WTC11 (cell line): Measurements from ENCODE around the gene HOMEZ. TPM values are rescaled to one million over a fixed set of nuclear protein-coding genes. Genes with fewer than 3 reads are reported as not detected.

Experiments
- ATAC-seq: fragments of 200-7000 bp; cut with Tn5 transposase; 2 replicates; pipeline ENCODE4 v1.10.0; 2021; ENCODE audit warnings: mild to moderate bottlenecking, moderate library complexity
- CTCF ChIA-PET: fragments of 300-600 bp; sonication (Branson Sonifier 250); formaldehyde crosslinking; loops from one replicate; lab custom pipeline; 2021; ENCODE audit warnings: antibody characterized with exemption; lab: Charles Lee
- POLR2A ChIA-PET: fragments of 350-600 bp; sonication (Branson Sonifier 250); formaldehyde crosslinking; loops from one replicate; lab custom pipeline; 2021; ENCODE audit warnings: antibody characterized with exemption; lab: Charles Lee
- DNase-seq: peaks from one replicate; pipeline ENCODE4 v3.0.0; 2021; ENCODE audit warnings: low spot score
- H3K27ac Mint-ChIP-seq: 2 replicates; pipeline ENCODE4 v1.8.0; 2021; ENCODE audit warnings: mixed read lengths
- H3K27me3 Mint-ChIP-seq: 2 replicates; pipeline ENCODE4 v1.8.0; 2021; ENCODE audit warnings: low read depth, mild to moderate bottlenecking, moderate library complexity, mixed read lengths
- H3K36me3 Mint-ChIP-seq: 2 replicates; pipeline ENCODE4 v1.8.0; 2021; ENCODE audit warnings: mixed read lengths
- H3K4me1 Mint-ChIP-seq: 2 replicates; pipeline ENCODE4 v1.8.0; 2022; ENCODE audit warnings: mixed read lengths
- H3K4me3 Mint-ChIP-seq: 2 replicates; pipeline ENCODE4 v1.8.0; 2021; ENCODE audit warnings: mild to moderate bottlenecking, moderate library complexity, mixed read lengths
- H3K9me3 Mint-ChIP-seq: 2 replicates; pipeline ENCODE4 v1.8.0; 2021; ENCODE audit warnings: mixed read lengths
- ATF1 ChIP-seq: sonication (generic); formaldehyde crosslinking; IDR thresholded peaks from 2 replicates; pipeline ENCODE4 v1.8.1; 2023; ENCODE audit warnings: mild to moderate bottlenecking, moderate library complexity, missing genetic modification reagents
- CREB1 ChIP-seq: sonication (generic); formaldehyde crosslinking; IDR thresholded peaks from 2 replicates; pipeline ENCODE4 v1.8.0; 2023; ENCODE audit warnings: mild to moderate bottlenecking, missing genetic modification reagents
- ERG ChIP-seq: fragments of 250-450 bp; sonication (Bioruptor Pico); IDR thresholded peaks from 2 replicates; pipeline ENCODE4 v1.8.0; 2021; ENCODE audit warnings: mild to moderate bottlenecking
- HMGA2 ChIP-seq: fragments of 250-450 bp; sonication (Bioruptor Pico); IDR thresholded peaks from 2 replicates; pipeline ENCODE4 v1.4.0; 2021; ENCODE audit warnings: mild to moderate bottlenecking, moderate library complexity
- KAT7 ChIP-seq: sonication (generic); formaldehyde crosslinking; IDR thresholded peaks from 2 replicates; pipeline ENCODE4 v1.8.1; 2023; ENCODE audit warnings: missing genetic modification reagents, mild to moderate bottlenecking, borderline replicate concordance
- NR1H2 ChIP-seq: sonication (generic); formaldehyde crosslinking; IDR thresholded peaks from 2 replicates; pipeline ENCODE4 v1.9.0; 2021; ENCODE audit warnings: mild to moderate bottlenecking, moderate library complexity, missing genetic modification reagents
- NR2C2 ChIP-seq: sonication (generic); formaldehyde crosslinking; IDR thresholded peaks from 2 replicates; pipeline ENCODE4 v1.8.0; 2022; ENCODE audit warnings: mild to moderate bottlenecking, missing genetic modification reagents
- RELA ChIP-seq: sonication (generic); formaldehyde crosslinking; IDR thresholded peaks from 2 replicates; pipeline ENCODE4 v1.8.1; 2022; ENCODE audit warnings: missing genetic modification reagents, mild to moderate bottlenecking, borderline replicate concordance
- RORB ChIP-seq: fragments of 250-450 bp; sonication (Bioruptor Pico); IDR thresholded peaks from 2 replicates; pipeline ENCODE4 v1.9.0; 2021; ENCODE audit warnings: mild to moderate bottlenecking
- SMAD3 ChIP-seq: sonication (generic); formaldehyde crosslinking; IDR thresholded peaks from 2 replicates; pipeline ENCODE4 v1.8.0; 2022; ENCODE audit warnings: missing genetic modification reagents, mild to moderate bottlenecking, borderline replicate concordance
- SOX15 ChIP-seq: fragments of 250-450 bp; sonication (Bioruptor Pico); IDR thresholded peaks from 2 replicates; pipeline ENCODE4 v1.9.0; 2021; ENCODE audit warnings: mild to moderate bottlenecking
- SP1 ChIP-seq: sonication (generic); formaldehyde crosslinking; conservative IDR thresholded peaks from 2 replicates; pipeline ENCODE4 v1.8.1; 2022; ENCODE audit warnings: missing genetic modification reagents
- TEAD4 ChIP-seq: sonication (generic); formaldehyde crosslinking; IDR thresholded peaks from 2 replicates; pipeline ENCODE4 v1.8.0; 2022; ENCODE audit warnings: mild to moderate bottlenecking, missing genetic modification reagents
- ZNF512 ChIP-seq: sonication (generic); formaldehyde crosslinking; IDR thresholded peaks from 2 replicates; pipeline ENCODE4 v1.8.1; 2022; ENCODE audit warnings: missing genetic modification reagents, borderline replicate concordance
- ZNF671 ChIP-seq: fragments of 250-450 bp; sonication (Bioruptor Pico); IDR thresholded peaks from 2 replicates; pipeline ENCODE4 v1.8.0; 2021; ENCODE audit warnings: mild to moderate bottlenecking
- total RNA-seq: library from RNA; stranded (reverse); gene quantifications from 3 replicates; pipeline ENCODE4 v1.2.3, GENCODE V29; 2021
- TF ChIP-seq, protein P1 (sequence below): sonication (generic); formaldehyde crosslinking; IDR thresholded peaks from 2 replicates; pipeline ENCODE4 v1.8.1; 2023; ENCODE audit warnings: mild to moderate bottlenecking, missing genetic modification reagents, borderline replicate concordance

Gene HOMEZ
- total RNA-seq, 1 experiment from 2014 or later, result 10.7 TPM

GRCh38 chr14:23286020-23286901 is at the start of gene HOMEZ (continued):
- TF ChIP-seq SMAD3 (CRISPR knock-in tag), result no peak
- no peak for TF ChIP-seq NR1H2 (CRISPR knock-in tag)
- no peak for TF ChIP-seq HMGA2
- peak; percentile 88 for TF ChIP-seq SP1 (CRISPR knock-in tag)
- no peak for TF ChIP-seq ERG (CRISPR knock-in tag)
- TF ChIP-seq, protein P1, sequence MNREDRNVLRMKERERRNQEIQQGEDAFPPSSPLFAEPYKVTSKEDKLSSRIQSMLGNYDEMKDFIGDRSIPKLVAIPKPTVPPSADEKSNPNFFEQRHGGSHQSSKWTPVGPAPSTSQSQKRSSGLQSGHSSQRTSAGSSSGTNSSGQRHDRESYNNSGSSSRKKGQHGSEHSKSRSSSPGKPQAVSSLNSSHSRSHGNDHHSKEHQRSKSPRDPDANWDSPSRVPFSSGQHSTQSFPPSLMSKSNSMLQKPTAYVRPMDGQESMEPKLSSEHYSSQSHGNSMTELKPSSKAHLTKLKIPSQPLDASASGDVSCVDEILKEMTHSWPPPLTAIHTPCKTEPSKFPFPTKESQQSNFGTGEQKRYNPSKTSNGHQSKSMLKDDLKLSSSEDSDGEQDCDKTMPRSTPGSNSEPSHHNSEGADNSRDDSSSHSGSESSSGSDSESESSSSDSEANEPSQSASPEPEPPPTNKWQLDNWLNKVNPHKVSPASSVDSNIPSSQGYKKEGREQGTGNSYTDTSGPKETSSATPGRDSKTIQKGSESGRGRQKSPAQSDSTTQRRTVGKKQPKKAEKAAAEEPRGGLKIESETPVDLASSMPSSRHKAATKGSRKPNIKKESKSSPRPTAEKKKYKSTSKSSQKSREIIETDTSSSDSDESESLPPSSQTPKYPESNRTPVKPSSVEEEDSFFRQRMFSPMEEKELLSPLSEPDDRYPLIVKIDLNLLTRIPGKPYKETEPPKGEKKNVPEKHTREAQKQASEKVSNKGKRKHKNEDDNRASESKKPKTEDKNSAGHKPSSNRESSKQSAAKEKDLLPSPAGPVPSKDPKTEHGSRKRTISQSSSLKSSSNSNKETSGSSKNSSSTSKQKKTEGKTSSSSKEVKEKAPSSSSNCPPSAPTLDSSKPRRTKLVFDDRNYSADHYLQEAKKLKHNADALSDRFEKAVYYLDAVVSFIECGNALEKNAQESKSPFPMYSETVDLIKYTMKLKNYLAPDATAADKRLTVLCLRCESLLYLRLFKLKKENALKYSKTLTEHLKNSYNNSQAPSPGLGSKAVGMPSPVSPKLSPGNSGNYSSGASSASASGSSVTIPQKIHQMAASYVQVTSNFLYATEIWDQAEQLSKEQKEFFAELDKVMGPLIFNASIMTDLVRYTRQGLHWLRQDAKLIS (CRISPR knock-in tag), result no peak
- no peak for TF ChIP-seq ATF1 (CRISPR knock-in tag)
- TF ChIP-seq ZNF512 (CRISPR knock-in tag), result no peak
- TF ChIP-seq NR2C2 (CRISPR knock-in tag), result no peak
- TF ChIP-seq RORB (CRISPR knock-in tag), result no peak
- TF ChIP-seq SOX15 (CRISPR knock-in tag), result no peak
- TF ChIP-seq RELA (CRISPR knock-in tag), result no peak
- TF ChIP-seq KAT7 (CRISPR knock-in tag), result no peak
- TF ChIP-seq ZNF671 (CRISPR knock-in tag), result no peak
- TF ChIP-seq TEAD4, result no peak

DNA sequence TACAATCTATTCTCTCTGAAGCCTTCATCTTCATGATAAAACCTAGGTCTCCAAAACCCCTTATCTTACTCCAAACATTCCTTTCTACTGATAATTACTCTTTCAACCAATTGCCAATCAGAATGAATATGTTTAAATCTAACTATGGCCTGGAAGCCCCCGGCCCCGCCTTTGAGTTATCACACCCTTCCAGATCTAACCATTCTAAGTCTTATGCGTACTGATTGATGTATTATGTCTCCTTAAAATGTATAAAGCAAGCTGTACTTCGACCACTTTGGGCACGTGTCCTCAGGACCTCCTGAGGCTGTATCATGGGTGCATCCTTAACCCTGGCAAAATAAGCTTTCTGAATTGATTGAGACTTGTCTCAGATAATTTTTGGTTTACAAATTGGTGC is 49.7 kb upstream of the HOMEZ start:
- ATAC-seq, result no peak
- DNase-seq, result no peak
- H3K27me3 Mint-ChIP-seq, result peaks cover 42% of the 10 kb centered on the region
- no peak overlapping the region for H3K27ac Mint-ChIP-seq
- no peak overlapping the region for H3K4me3 Mint-ChIP-seq
- H3K4me1 Mint-ChIP-seq, result no peaks in the 10 kb centered on the region
- CTCF ChIA-PET, result interaction anchor here (1.2 to 1.9 kb wide), 2 partner anchors 10 to 25 kb away, joined by 4 to 8 read pairs; no protein-coding TSS in a partner anchor
- POLR2A ChIA-PET, result interaction anchor here (1.1 kb wide), 1 partner anchor 16 kb away, joined by 3 read pairs; no protein-coding TSS in a partner anchor
- TF ChIP-seq HMGA2 (no peak), CREB1 (CRISPR knock-in tag) (no peak), RORB (CRISPR knock-in tag) (no peak)
- H3K9me3 Mint-ChIP-seq, result peaks cover 51% of the 10 kb centered on the region
- peaks cover 12% of the 10 kb centered on the region for H3K36me3 Mint-ChIP-seq
